Measurements from ENCODE around the gene DYNC1H1. TPM values are rescaled to one million over a fixed set of nuclear protein-coding genes. Genes with fewer than 3 reads are reported as not detected.

The DYNC1H1 gene
- total RNA-seq, 1 donor from 2014 or later = 277 TPM

DNA sequence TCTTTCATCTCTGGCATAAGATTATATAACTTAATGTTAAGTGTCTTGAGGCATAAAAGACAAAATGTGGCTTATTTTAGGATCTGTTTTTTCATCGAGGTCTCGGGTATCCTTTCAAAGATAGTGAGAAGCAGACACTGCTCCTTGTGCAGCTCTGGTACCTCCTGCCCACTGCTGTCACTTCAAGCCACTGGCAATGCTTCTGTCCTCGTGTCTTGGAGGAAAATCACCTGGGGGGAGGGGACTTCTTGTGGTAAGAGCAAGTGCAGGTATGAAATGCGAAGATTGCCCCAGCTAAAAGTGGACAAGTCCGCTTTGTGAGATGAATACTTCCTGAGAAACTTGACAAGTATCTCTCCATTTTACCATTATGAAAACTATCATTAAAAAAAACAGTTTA, 37.8 kb upstream of the DYNC1H1 start:
- Histone ChIP-seq H3K27me3 (ENCODE audit: control insufficient read depth, insufficient read depth, low read length) (no peaks in the 10 kb centered on the region), H3K36me3 (ENCODE audit: control insufficient read depth, insufficient read depth, low read length) (peaks cover 5% of the 10 kb centered on the region), H3K4me3 (ENCODE audit: low read depth, low read length) (no peak overlapping the region)
- TF ChIP-seq, protein P1, sequence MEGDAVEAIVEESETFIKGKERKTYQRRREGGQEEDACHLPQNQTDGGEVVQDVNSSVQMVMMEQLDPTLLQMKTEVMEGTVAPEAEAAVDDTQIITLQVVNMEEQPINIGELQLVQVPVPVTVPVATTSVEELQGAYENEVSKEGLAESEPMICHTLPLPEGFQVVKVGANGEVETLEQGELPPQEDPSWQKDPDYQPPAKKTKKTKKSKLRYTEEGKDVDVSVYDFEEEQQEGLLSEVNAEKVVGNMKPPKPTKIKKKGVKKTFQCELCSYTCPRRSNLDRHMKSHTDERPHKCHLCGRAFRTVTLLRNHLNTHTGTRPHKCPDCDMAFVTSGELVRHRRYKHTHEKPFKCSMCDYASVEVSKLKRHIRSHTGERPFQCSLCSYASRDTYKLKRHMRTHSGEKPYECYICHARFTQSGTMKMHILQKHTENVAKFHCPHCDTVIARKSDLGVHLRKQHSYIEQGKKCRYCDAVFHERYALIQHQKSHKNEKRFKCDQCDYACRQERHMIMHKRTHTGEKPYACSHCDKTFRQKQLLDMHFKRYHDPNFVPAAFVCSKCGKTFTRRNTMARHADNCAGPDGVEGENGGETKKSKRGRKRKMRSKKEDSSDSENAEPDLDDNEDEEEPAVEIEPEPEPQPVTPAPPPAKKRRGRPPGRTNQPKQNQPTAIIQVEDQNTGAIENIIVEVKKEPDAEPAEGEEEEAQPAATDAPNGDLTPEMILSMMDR (IDR thresholded peaks at IDR 0.05; ENCODE audit: insufficient read depth, low read length, severe bottlenecking) = no peak
- no peak for DNase-seq (ENCODE audit: low read depth)
- no peak for FAIRE-seq

DNA sequence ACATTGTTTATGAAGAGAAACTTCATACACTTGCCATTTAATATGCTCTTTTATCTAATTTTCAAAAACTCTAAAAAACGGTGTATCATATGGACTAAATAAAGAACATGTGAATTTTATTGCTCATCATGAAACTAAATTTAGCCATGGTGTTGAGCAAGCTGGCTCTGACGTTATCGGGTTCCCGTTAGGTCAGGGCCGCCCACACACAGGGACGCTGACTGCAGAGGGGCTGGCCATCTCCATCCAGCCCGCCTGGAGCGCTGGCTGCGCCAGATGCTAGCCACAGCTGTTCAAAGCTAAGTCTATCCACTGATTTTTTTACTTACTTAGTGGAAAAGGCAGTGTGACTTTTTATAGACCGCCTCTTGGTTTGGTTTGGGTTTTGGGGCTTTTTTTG, 36.5 kb upstream of the DYNC1H1 start:
- Histone ChIP-seq H3K27me3 (ENCODE audit: control insufficient read depth, insufficient read depth, low read length) (no peaks in the 10 kb centered on the region), H3K4me3 (ENCODE audit: low read depth, low read length) (no peak overlapping the region), H3K36me3 (ENCODE audit: control insufficient read depth, insufficient read depth, low read length) (peaks cover 5% of the 10 kb centered on the region)
- DNase-seq (ENCODE audit: low read depth) = peak; percentile 14
- FAIRE-seq = no peak
- TF ChIP-seq, protein P1 (IDR thresholded peaks at IDR 0.05; ENCODE audit: insufficient read depth, low read length, severe bottlenecking) = no peak

DNA sequence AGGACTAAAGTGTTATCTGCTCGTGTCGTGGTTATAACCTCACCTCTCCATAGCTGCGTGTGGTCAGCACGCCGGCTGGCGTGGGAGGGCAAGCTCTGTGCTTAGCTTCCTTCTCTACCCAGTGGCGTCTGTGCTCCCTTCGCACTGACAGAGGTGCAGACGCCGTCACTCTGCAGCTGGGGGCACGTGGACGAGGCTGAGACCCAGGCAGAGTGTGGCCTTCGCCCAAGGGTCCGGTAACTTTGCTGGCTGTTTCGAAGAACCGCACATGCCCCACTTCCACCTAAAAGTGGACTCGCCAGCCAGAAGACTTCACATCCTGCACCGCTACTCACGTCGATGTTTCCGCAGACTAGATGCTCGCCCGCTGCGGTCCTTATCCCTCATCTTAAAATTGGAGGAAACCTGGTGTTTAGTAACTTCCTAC, 35.9 kb upstream of the DYNC1H1 start:
- TF ChIP-seq, protein P1 (IDR thresholded peaks at IDR 0.05; ENCODE audit: insufficient read depth, low read length, severe bottlenecking) = no peak
- FAIRE-seq = no peak
- DNase-seq (ENCODE audit: low read depth) = no peak
- peaks cover 5% of the 10 kb centered on the region for H3K36me3 ChIP-seq (ENCODE audit: control insufficient read depth, insufficient read depth, low read length)
- no peaks in the 10 kb centered on the region for H3K27me3 ChIP-seq (ENCODE audit: control insufficient read depth, insufficient read depth, low read length)
- H3K4me3 ChIP-seq (ENCODE audit: low read depth, low read length) = no peak overlapping the region

DNA sequence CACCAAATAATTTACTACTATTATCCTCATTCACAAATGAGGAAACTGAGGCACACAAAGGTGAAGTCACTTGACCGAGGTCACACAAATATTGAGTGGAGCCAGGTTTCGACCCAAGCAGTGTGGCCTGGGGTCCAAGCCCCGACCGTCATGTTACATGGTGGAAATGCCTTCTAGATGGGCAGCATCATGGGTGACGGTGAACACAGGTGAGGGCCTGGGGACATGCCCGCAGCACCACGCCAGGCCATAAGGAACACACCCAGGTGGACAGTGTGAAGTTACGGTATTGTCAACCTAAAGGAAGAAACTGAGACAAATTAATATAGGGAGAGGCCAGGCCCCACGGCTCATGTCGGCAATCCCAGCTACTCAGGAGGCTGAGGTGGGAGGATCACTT, 35.3 kb upstream of the DYNC1H1 start:
- no peak for DNase-seq (ENCODE audit: low read depth)
- H3K36me3 ChIP-seq (ENCODE audit: control insufficient read depth, insufficient read depth, low read length) = peaks cover 5% of the 10 kb centered on the region
- FAIRE-seq = no peak
- peaks cover 2% of the 10 kb centered on the region for H3K27me3 ChIP-seq (ENCODE audit: control insufficient read depth, insufficient read depth, low read length)
- TF ChIP-seq, protein P1 (IDR thresholded peaks at IDR 0.05; ENCODE audit: insufficient read depth, low read length, severe bottlenecking) = no peak
- no peak overlapping the region for H3K4me3 ChIP-seq (ENCODE audit: low read depth, low read length)

DNA sequence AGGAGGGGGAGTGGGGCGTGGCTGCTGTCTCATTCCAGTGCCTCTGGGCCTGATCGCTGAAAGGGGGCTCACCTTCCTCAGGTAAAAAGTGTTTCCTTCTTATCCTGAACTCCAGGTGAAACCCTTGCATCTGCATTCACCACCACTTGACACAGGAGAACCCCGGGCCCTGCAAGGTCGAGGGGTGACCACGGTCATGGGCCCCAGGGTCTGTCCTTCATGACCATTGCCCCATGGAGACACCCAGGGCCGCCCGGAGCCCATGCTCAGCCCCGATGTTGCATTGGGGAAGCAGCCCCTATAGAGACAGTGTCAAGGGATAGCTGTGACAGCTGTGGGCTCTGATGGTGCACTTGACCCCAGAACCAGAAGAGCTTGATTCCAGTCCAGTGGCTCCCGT, 34.4 kb upstream of the DYNC1H1 start:
- DNase-seq (ENCODE audit: low read depth) = no peak
- H3K4me3 ChIP-seq (ENCODE audit: low read depth, low read length) = no peak overlapping the region
- TF ChIP-seq, protein P1 (IDR thresholded peaks at IDR 0.05; ENCODE audit: insufficient read depth, low read length, severe bottlenecking) = no peak
- H3K36me3 ChIP-seq (ENCODE audit: control insufficient read depth, insufficient read depth, low read length) = peaks cover 5% of the 10 kb centered on the region
- peak; percentile 23 for FAIRE-seq
- H3K27me3 ChIP-seq (ENCODE audit: control insufficient read depth, insufficient read depth, low read length) = peaks cover 2% of the 10 kb centered on the region

DNA sequence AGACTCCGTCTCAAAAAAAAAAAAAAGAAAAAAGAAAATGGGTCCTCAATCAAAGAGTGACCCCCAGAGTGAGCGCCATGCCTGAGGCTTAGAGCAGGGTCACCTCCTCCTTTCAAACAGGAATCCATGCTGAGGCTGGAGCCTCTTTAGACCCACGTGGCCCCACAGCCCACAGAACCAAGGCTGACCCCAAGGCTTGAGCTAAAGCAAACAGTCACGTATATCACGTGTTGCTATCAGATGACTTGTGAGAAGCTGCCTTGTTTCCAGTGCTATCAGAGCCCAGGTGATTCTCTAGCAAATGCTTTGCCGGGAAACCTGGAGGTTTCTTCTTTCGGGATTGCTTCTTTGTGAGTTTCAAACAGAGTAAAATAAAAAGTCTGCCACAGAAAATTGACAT, 31.7 kb upstream of the DYNC1H1 start:
- H3K4me3 ChIP-seq (ENCODE audit: low read depth, low read length) = no peak overlapping the region
- TF ChIP-seq, protein P1 (IDR thresholded peaks at IDR 0.05; ENCODE audit: insufficient read depth, low read length, severe bottlenecking) = no peak
- H3K36me3 ChIP-seq (ENCODE audit: control insufficient read depth, insufficient read depth, low read length) = peaks cover 3% of the 10 kb centered on the region
- FAIRE-seq (no peak), DNase-seq (ENCODE audit: low read depth) (no peak)
- H3K27me3 ChIP-seq (ENCODE audit: control insufficient read depth, insufficient read depth, low read length) = peaks cover 2% of the 10 kb centered on the region

All from bronchial epithelial cell (primary cell).